SIG-M5 treated with dmso at 0.1 percent for 504 hours (cell line): Measurements from ENCODE around the gene FAM222A.

Source experiments
- DNase-seq: peaks from one replicate; lab custom pipeline; 2025; ENCODE audit not compliant: unreplicated experiment; lab: John Stamatoyannopoulos, UW

FAM222A gene

DNA sequence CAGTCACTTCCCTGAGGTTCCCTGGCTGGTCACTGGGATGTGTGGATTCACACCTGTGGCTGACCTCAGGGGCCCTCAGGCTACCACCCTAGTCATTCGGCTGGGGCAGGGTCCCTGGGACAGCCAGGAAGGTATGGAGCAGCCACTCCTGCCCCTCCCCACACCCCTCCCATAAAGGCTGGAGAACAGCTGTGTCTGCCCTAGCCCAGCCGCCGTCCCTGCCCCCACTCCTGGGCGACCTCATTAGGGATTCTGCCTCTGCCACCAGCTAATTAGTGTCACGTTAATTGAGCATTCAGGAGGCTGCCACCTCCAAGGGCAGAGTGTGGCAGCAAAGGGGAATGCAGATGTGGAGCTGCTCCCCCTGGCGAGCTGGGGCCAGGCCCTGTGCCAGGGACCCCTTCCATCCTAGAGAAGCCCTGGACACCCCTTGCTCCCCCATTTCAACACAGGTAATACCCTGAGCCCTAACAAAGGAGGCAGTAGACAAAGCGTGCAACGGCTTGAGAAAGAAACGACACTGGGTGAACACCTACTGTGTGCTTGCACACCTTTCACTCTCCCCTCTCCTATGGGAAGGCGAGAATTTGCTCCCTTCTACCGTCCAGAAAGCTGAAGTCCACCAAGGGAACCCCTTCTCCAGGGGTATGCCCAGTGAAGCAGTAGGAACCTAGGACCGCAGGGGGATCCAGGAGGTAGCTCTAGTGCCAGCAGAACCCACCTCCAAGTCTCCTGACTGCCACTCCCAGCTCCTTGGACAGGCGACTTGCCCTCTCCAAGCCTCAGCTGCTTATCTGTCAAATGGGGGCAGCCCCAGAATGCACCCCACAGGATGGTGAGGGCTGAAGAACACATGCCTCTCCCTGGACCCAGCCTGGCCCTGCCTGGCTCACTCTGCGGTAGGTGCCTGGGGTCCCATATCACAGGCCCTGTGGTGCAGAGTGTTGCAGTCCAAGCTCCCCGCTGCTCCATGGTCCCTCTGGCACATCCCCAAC lies 45.1 kb downstream of the FAM222A start:
- DNase-seq = no peak

DNA sequence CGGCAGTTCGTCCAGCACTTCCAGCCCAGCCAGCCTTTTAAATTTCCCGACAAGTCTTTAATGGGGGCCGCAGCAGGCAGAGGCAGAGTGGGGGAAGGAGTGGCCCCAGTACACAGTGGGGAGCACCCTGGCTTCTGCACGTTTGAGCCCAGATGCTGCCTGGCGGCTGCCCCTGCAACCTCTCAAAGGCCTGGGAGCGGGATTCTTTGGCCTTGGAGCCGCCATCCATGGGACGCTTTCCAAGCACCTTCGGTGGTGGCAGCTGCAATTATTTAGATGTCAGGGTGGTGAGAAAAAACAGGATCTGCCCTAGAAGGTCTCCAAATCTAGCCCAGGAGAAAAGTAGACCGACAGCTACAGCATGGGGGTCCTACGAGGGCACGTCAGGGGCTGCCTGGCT lies 46.0 kb downstream of the FAM222A start:
- DNase-seq = no peak

- DNase-seq = no peak
These were observed 46.7 kb downstream of the FAM222A start for GRCh38 chr12:109760031-109760929.

- no peak for DNase-seq
These were observed 47.6 kb downstream of the FAM222A start for GRCh38 chr12:109760930-109761921.

GRCh38 chr12:109762071-109762672 lies 48.5 kb downstream of the FAM222A start:
- no peak for DNase-seq

DNA sequence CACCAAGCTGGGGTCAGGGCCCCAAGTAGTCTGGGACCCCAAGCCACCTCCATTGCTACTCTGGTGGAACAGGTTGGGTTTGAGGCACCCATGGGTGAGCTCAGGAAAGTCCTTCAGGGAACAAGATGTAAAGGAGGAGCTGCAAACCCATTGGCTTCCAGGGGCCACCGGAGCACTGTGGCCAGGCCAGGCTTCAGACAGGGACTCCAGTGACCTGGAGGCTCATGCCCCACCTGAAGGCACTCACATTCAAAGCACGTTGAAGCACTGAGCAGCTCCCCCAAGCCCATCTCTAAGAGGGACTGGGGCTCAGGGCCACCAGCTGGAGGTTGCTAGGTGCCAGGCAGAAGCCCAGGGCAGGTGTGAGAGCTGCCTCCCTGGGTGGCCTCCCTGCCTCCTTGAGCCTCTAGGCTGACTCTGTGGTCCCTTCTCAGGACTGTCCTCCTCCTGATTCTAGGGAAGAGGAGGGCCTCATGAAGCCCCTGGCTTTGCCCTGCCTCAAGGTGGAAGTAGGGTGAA lies 49.1 kb downstream of the FAM222A start:
- no peak for DNase-seq

- DNase-seq = peak; percentile 77
These were observed 49.7 kb downstream of the FAM222A start for GRCh38 chr12:109763201-109763841.

- DNase-seq = no peak
These were observed 50.5 kb downstream of the FAM222A start for GRCh38 chr12:109764123-109764522.

- DNase-seq = no peak
These were observed 51.3 kb downstream of the FAM222A start for GRCh38 chr12:109764776-109765445.

- no peak for DNase-seq
These were observed 51.8 kb downstream of the FAM222A start for GRCh38 chr12:109765446-109765810.

- DNase-seq = no peak
These were observed 52.7 kb downstream of the FAM222A start for GRCh38 chr12:109766251-109766778.

DNA sequence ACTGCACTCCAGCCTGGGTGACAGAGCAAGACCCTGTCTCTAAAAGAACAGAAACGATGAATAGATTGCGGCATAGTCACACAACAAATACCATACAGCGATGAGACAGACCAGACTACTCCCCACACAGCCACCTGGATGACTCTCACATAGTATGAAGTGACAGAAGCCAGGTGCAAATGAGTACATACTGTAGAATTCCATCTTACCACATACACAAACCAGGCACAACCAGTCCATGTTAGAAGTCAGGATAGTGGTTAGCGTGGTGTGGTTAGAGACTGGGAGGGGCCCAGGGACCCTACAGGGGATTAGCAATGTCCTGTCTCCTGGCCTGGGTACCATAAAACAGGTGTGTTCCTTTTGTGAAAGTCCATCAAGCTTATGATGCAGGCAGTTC lies 53.8 kb downstream of the FAM222A start:
- no peak for DNase-seq

DNA sequence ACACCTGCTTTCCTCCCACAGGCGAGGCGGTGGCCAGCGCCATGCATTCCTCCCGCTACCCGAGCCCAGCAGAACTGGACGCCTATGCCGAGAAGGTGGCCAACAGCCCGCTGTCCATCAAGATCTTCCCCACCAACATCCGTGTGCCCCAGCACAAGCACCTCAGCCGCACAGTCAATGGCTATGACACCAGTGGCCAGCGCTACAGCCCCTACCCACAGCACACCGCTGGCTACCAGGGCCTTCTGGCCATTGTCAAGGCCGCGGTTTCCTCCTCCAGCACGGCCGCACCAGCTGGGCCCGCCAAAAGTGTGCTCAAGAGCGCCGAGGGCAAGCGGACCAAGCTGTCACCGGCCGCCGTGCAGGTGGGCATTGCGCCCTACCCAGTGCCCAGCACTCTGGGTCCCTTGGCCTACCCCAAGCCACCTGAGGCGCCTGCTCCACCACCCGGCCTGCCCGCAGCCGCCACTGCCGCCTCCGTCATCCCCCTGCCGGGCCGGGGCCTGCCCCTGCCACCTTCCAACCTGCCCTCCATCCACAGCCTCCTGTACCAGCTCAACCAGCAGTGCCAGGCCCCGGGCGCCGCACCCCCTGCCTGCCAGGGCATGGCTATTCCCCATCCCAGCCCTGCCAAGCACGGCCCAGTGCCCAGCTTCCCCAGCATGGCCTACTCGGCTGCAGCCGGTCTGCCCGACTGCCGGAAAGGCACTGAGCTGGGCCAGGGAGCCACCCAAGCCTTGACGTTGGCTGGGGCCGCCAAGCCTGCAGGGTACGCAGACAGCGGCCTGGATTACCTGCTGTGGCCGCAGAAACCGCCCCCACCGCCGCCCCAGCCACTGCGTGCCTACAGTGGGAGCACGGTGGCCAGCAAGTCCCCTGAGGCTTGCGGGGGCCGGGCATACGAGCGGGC lies 54.6 kb downstream of the FAM222A start:
- no peak for DNase-seq

DNA sequence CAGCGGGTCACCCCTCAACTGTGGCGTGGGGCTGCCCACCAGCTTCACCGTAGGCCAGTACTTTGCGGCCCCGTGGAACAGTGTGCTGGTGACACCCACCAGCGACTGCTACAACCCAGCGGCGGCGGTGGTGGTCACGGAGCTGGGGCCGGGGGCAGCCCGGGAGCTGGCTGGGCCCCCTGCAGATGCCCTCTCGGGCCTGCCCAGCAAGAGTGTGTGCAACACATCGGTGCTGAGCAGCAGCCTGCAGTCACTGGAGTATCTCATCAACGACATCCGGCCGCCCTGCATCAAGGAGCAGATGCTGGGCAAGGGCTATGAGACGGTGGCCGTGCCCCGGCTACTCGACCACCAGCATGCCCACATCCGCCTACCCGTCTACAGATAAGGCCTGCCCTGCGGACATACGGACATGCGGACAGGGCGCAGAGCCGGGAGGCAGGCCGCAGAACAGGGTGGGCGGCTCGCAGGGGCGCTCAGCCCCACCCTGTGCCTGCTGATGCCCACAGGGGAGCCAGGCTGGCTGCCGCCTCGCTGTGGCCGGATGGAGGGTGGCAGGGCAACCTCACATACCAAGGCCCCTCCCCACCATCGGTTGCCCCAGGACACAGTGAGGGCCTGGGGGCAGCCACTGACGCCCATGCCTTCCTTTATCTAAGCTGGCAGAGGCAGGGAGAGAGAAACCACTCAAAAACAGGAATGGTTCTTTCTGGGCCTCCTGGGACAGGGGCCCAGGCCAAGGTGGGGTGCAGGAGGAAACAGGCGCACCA lies 55.5 kb downstream of the FAM222A start:
- DNase-seq = no peak

GRCh38 chr12:109770104-109770860 lies 56.7 kb downstream of the FAM222A start:
- no peak for DNase-seq
